Measurements from ENCODE around the gene MX1. TPM values are rescaled to one million over a fixed set of nuclear protein-coding genes. Genes with fewer than 3 reads are reported as not detected.

Gene MX1, protein sequence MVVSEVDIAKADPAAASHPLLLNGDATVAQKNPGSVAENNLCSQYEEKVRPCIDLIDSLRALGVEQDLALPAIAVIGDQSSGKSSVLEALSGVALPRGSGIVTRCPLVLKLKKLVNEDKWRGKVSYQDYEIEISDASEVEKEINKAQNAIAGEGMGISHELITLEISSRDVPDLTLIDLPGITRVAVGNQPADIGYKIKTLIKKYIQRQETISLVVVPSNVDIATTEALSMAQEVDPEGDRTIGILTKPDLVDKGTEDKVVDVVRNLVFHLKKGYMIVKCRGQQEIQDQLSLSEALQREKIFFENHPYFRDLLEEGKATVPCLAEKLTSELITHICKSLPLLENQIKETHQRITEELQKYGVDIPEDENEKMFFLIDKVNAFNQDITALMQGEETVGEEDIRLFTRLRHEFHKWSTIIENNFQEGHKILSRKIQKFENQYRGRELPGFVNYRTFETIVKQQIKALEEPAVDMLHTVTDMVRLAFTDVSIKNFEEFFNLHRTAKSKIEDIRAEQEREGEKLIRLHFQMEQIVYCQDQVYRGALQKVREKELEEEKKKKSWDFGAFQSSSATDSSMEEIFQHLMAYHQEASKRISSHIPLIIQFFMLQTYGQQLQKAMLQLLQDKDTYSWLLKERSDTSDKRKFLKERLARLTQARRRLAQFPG
- total RNA-seq (10 to 100 TPM in 3 of 6 donors, 1 to 10 TPM in 3; 4.9 to 21.4 (median 10.0) TPM), polyA plus RNA-seq (10 to 100 TPM; 10.3 to 12.0 TPM)

DNA sequence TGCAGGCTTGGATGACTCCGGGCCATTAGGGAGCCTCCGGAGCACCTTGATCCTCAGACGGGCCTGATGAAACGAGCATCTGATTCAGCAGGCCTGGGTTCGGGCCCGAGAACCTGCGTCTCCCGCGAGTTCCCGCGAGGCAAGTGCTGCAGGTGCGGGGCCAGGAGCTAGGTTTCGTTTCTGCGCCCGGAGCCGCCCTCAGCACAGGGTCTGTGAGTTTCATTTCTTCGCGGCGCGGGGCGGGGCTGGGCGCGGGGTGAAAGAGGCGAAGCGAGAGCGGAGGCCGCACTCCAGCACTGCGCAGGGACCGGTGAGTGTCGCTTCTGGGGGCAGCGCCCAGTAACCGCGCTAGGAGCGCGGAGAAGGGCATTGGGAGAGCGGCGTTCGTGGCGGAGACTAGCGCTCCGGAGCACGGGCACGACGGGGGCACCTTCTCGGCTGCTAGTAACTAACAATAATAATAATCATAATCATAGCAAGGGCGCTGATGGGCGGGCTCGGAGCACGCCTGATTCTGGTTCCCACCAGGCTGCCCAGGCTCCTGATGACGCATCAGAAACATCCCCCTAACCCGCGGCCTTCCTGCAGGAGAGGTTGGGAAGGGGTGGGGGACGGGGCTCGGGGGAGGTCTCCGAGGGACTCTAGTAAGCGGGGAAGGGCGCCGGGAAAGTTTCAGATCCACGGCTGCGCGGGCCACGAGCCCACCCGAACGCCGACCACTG is at the start of gene MX1:
TSS of gene MX1 (plus strand) at position 286 of the 722 bp plus-strand sequence. CDS start 5,832 bp downstream, outside the sequence.
- DNase-seq (peak; percentile 58 to 88 (median 78)), FAIRE-seq (no peak), ATAC-seq (peak; percentile 90 to 95 (median 94))
- WGBS, 2 donors: 1% methylated on average over 61 to 65 of the region's 65 CpGs
- no peaks in the 10 kb centered on the region for H3K36me3 ChIP-seq
- no peaks in the 10 kb centered on the region for H3K9me3 ChIP-seq
- intact Hi-C loops (cut with DNase I): no loop called here
- H3K27me3 ChIP-seq: no peaks in the 10 kb centered on the region
- H3K27ac ChIP-seq: peak within 1 kb of the TSS in 2 of 4 donors; percentile 28 to 42
- no peaks in the 10 kb centered on the region for H3K4me1 ChIP-seq
- peak within 1 kb of the TSS; percentile 43 to 74 (median 55) for H3K4me3 ChIP-seq
- TF ChIP-seq, protein P1, sequence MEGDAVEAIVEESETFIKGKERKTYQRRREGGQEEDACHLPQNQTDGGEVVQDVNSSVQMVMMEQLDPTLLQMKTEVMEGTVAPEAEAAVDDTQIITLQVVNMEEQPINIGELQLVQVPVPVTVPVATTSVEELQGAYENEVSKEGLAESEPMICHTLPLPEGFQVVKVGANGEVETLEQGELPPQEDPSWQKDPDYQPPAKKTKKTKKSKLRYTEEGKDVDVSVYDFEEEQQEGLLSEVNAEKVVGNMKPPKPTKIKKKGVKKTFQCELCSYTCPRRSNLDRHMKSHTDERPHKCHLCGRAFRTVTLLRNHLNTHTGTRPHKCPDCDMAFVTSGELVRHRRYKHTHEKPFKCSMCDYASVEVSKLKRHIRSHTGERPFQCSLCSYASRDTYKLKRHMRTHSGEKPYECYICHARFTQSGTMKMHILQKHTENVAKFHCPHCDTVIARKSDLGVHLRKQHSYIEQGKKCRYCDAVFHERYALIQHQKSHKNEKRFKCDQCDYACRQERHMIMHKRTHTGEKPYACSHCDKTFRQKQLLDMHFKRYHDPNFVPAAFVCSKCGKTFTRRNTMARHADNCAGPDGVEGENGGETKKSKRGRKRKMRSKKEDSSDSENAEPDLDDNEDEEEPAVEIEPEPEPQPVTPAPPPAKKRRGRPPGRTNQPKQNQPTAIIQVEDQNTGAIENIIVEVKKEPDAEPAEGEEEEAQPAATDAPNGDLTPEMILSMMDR (IDR thresholded peaks at IDR 0.05): no peak

DNA sequence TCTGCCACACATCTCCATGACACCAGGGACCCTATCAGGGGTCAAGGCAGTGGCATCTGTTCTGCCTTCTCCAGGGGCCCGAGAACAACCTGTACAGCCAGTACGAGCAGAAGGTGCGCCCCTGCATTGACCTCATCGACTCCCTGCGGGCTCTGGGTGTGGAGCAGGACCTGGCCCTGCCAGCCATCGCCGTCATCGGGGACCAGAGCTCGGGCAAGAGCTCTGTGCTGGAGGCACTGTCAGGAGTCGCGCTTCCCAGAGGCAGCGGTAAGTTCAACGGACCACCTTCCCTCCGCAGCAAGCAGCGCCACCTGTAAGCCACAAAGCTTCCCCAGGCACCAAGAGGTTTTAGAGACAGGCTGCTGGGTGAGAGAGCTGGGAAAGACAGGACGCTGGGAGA is 48.3 kb upstream of the MX1 start:
- ATAC-seq: no peak
- no peak for DNase-seq
- Histone ChIP-seq H3K27ac (no peak overlapping the region), H3K4me3 (no peak overlapping the region), H3K36me3 (no peaks in the 10 kb centered on the region), H3K9me3 (no peaks in the 10 kb centered on the region), H3K27me3 (no peaks in the 10 kb centered on the region), H3K4me1 (no peaks in the 10 kb centered on the region)
- WGBS, 2 donors: 87% methylated on average over 16 of the region's 16 CpGs
- TF ChIP-seq, protein P1 (IDR thresholded peaks at IDR 0.05): no peak
- intact Hi-C loops (cut with DNase I): no loop called here
- no peak for FAIRE-seq

DNA sequence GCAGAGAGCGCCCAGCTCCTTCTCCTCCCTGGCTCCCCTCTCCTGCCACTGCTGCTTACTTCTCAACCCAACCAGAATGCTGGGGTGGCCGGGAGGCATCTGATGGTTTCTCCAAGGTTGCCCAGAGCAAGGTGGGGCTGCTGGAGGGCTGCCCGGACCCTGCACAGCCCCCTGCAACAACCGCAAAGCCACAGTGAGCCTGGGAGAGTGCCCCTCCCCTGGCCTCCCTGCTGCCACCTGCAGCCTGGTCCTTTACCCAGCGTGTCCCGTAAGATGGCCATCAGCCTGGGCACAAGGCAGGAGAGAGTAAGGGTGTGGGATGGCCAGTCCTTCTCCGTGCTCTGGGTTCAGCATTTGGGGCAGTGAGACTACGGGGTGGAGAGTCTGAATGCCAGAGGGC is 47.2 kb upstream of the MX1 start:
- H3K36me3 ChIP-seq: no peaks in the 10 kb centered on the region
- intact Hi-C loops (cut with DNase I): no loop called here
- 71% methylated on average over 7 to 8 of the region's 8 CpGs for WGBS, 2 donors
- DNase-seq: no peak
- ATAC-seq: no peak
- H3K27ac ChIP-seq: no peak overlapping the region
- TF ChIP-seq, protein P1 (IDR thresholded peaks at IDR 0.05): no peak
- H3K27me3 ChIP-seq: no peaks in the 10 kb centered on the region
- no peak overlapping the region for H3K4me3 ChIP-seq
- no peaks in the 10 kb centered on the region for H3K9me3 ChIP-seq
- FAIRE-seq: no peak
- H3K4me1 ChIP-seq: no peaks in the 10 kb centered on the region

DNA sequence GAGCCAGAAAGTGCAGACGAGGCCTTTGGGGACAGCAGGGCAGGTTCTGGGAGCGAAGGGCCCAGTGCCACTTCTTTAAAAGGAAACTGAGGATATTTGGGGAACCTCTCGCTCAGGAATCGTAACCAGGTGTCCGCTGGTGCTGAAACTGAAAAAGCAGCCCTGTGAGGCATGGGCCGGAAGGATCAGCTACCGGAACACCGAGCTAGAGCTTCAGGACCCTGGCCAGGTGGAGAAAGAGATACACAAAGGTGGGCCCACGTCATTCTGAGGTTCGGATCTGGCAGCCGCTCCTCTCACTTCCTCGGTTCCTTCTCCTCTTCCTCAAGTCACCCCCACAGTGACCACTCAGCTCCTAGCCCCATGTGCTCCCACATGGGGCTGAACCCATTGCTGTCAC is 46.1 kb upstream of the MX1 start:
- Histone ChIP-seq H3K36me3 (no peaks in the 10 kb centered on the region), H3K27me3 (no peaks in the 10 kb centered on the region), H3K4me3 (no peak overlapping the region), H3K27ac (no peak overlapping the region), H3K4me1 (no peaks in the 10 kb centered on the region), H3K9me3 (no peaks in the 10 kb centered on the region)
- DNase-seq (no peak), ATAC-seq (no peak), FAIRE-seq (no peak)
- WGBS, 2 donors: 87 to 95% methylated on average over 12 of the region's 12 CpGs
- TF ChIP-seq, protein P1 (IDR thresholded peaks at IDR 0.05): no peak
- intact Hi-C loops (cut with DNase I): no loop called here
